B cell (primary cell): ENCODE data around the gene SIGLEC6. TPM values are rescaled to one million over a fixed set of nuclear protein-coding genes. Genes with fewer than 3 reads are reported as not detected.

Experiments used
- ATAC-seq: fragments of 200-7000 bp; cut with Tn5 transposase; one replicate; pipeline ENCODE4 v1.10.0; 2021; ENCODE audit warnings: low read depth, mild to moderate bottlenecking, moderate number of reproducible peaks, moderate library complexity
- CTCF ChIA-PET: fragments of 350-600 bp; sonication (Branson Sonifier 250); formaldehyde crosslinking; loops from one replicate; lab custom pipeline; 2021; ENCODE audit warnings: antibody characterized with exemption, inconsistent platforms; lab: Charles Lee
- POLR2A ChIA-PET: fragments of 350-600 bp; sonication (Branson Sonifier 250); formaldehyde crosslinking; loops from one replicate; lab custom pipeline; 2021; ENCODE audit warnings: antibody characterized with exemption; lab: Charles Lee
- DNase-seq: peaks from one replicate; pipeline ENCODE4 v3.0.0; 2013
- H2AFZ ChIP-seq: 2 replicates; pipeline ENCODE4 v1.6.1; 2012; ENCODE audit warnings: mild to moderate bottlenecking, low read depth, low read length; ENCODE audit not compliant: insufficient read depth, poor library complexity, severe bottlenecking
- H3K27ac ChIP-seq, 2 donors: 1 replicate in 1 of 2; 2 replicates in 1 of 2; pipeline ENCODE4 v1.5.1; 2012 to 2013; ENCODE audit warnings: low read length in 2 of 2, mild to moderate bottlenecking in 2 of 2, moderate library complexity in 1 of 2
- H3K27me3 ChIP-seq, 4 experiments: fragments of 200-600 bp in 1 of 4; sonication (generic) in 1 of 4; replicated peaks in 1 of 4; 1 replicate in 2 of 4; 2 replicates in 2 of 4; pipeline versions ENCODE4 v1.6.1 to v1.7.0; 2013 to 2016; ENCODE audit warnings: low read length in 3 of 4, mild to moderate bottlenecking in 2 of 4, mixed read lengths in 1 of 4, moderate library complexity in 1 of 4; ENCODE audit not compliant: insufficient read depth in 4 of 4, control insufficient read depth in 3 of 4; ENCODE audit errors: control extremely low read depth in 1 of 4
- H3K36me3 ChIP-seq, 2 experiments: replicated peaks in 1 of 2; 1 replicate in 1 of 2; 2 replicates in 1 of 2; pipeline versions ENCODE4 v1.6.1 to v1.7.1; 2013; ENCODE audit warnings: low read length in 1 of 2; ENCODE audit not compliant: insufficient read depth in 2 of 2, control insufficient read depth in 1 of 2; ENCODE audit errors: control extremely low read depth in 1 of 2, extremely low read depth in 1 of 2
- H3K4me1 ChIP-seq, 2 donors: fragments of 200-600 bp in 1 of 2; sonication (generic) in 1 of 2; 1 replicate in 1 of 2; 2 replicates in 1 of 2; pipeline versions ENCODE4 v1.5.1 to v1.6.1; 2013 to 2017; ENCODE audit warnings: low read length in 2 of 2; ENCODE audit not compliant: control insufficient read depth in 2 of 2, insufficient read depth in 2 of 2
- H3K4me2 ChIP-seq: replicated peaks from 2 replicates; pipeline ENCODE3; 2012; ENCODE audit warnings: mild to moderate bottlenecking, low read depth, low read length; ENCODE audit not compliant: poor library complexity, severe bottlenecking
- H3K4me3 ChIP-seq, 5 experiments: fragments of 200-600 bp in 1 of 5; sonication (generic) in 1 of 5; 1 replicate in 3 of 5; 2 replicates in 2 of 5; pipeline versions ENCODE4 v1.5.1 to v1.7.0; 2011 to 2016; ENCODE audit warnings: low read length in 4 of 5, mild to moderate bottlenecking in 4 of 5, low read depth in 2 of 5, control low read depth in 1 of 5, moderate library complexity in 1 of 5; ENCODE audit not compliant: insufficient read depth in 1 of 5; ENCODE audit errors: control extremely low read depth in 1 of 5, extremely low read depth in 1 of 5
- H3K79me2 ChIP-seq: fragments of 200-600 bp; sonication (generic); one replicate; pipeline ENCODE4 v1.6.0; 2016; ENCODE audit warnings: low read length; ENCODE audit not compliant: control insufficient read depth, insufficient read depth
- H3K9ac ChIP-seq: fragments of 200-600 bp; sonication (generic); 2 replicates; pipeline ENCODE4 v1.6.1; 2017; ENCODE audit warnings: mild to moderate bottlenecking, low read length, moderate library complexity
- H3K9me3 ChIP-seq, 3 donors: one replicate each; pipeline versions ENCODE4 v1.6.1 to v1.7.1; 2013; ENCODE audit warnings: low read length in 2 of 3; ENCODE audit not compliant: control insufficient read depth in 2 of 3, insufficient read depth in 1 of 3; ENCODE audit errors: control extremely low read depth in 1 of 3
- H4K20me1 ChIP-seq: 2 replicates; pipeline ENCODE4 v1.6.0; 2012; ENCODE audit warnings: mild to moderate bottlenecking, low read length; ENCODE audit not compliant: insufficient read depth, control insufficient read depth, poor library complexity, severe bottlenecking
- H3K27ac Mint-ChIP-seq: one replicate; pipeline ENCODE4 v1.8.0; 2021; ENCODE audit warnings: mixed read lengths
- H3K27me3 Mint-ChIP-seq: one replicate; pipeline ENCODE4 v1.8.0; 2021; ENCODE audit warnings: mixed read lengths
- H3K4me1 Mint-ChIP-seq: one replicate; pipeline ENCODE4 v1.8.0; 2021; ENCODE audit warnings: mixed read lengths
- H3K4me3 Mint-ChIP-seq: one replicate; pipeline ENCODE4 v1.8.0; 2021; ENCODE audit warnings: mixed read lengths
- H3K9me3 Mint-ChIP-seq: one replicate; pipeline ENCODE4 v1.8.0; 2022; ENCODE audit warnings: mixed read lengths; ENCODE audit not compliant: insufficient read depth
- EZH2 ChIP-seq: IDR thresholded peaks from 2 replicates; pipeline ENCODE4 v1.6.1; 2012; ENCODE audit warnings: borderline replicate concordance, low read depth, mild to moderate bottlenecking, moderate library complexity, low read length; ENCODE audit not compliant: insufficient read depth, poor library complexity, severe bottlenecking
- WGBS: methylation state at CpG from one replicate; pipeline ENCODE4 v1.1.5; 2013; ENCODE audit warnings: missing lambda C conversion rate; ENCODE audit not compliant: insufficient coverage; 5-methylcytosine and 5-hydroxymethylcytosine counted together
- intact Hi-C: fragments of 100-400 bp; cut with micrococcal nuclease; formaldehyde crosslinking; loops from one replicate; pipeline ENCODE4 v1.10.0; 2022
- polyA plus RNA-seq: library from polyadenylated mRNA; depleted of rRNA; stranded (reverse); fragments of >200 nt; gene quantifications from 2 replicates; pipeline ENCODE4 v1.2.3, GENCODE V29; 2012
- total RNA-seq, 2 donors: library from RNA; stranded (reverse); fragments of 120-200 nt in 1 of 2; gene quantifications; 1 replicate in 1 of 2; 2 replicates in 1 of 2; pipeline versions ENCODE4 v1.2.3 to v1.2.4, GENCODE V29; 2013 to 2022
- TF ChIP-seq, protein P1 (sequence below): fragments of 200-600 bp; IDR thresholded peaks from one replicate; pipeline ENCODE4 v1.8.0; 2022; ENCODE audit warnings: antibody characterized with exemption, mild to moderate bottlenecking

SIGLEC6 gene
- total and polyA plus RNA-seq, 2 donors (not counting 1 experiment from before 2014, with no cell fraction given) = 21.2 to 35.4 TPM

DNA sequence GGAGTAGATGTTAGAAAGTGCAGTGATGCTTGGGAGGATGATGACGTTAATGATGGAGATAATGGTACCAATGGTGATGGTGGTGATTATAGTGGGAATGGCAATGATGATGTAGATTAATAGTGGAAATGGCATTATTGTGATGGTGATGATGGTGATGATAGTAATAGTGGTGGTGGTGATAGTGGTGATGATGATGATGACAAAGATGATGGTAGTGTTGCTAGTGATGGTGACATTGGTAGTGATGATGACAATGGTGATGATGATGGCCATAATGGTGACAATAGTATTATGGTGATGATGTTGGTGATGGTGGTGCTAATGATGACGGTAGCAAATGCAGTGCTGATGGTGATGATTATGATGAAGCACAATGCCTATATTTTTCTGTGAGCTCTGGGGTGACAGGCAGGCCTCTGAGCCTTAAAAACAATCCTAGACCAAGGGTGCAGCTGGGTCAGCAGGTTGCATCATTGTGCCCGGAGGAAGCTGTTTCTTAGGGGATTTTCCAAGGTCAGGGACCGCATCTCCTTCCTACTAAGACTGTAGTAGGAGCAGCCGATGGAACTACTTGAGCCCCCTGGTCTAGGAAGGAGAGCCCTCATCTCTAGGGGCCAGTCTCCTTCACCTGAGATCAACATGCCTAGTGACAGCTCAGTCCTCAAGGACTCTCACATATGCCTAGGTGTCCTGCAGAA is 45.4 kb downstream of the SIGLEC6 start:
- H4K20me1 ChIP-seq = no peaks in the 10 kb centered on the region
- H3K79me2 ChIP-seq = no peaks in the 10 kb centered on the region
- DNase-seq (no peak), ATAC-seq (no peak)
- Mint-ChIP-seq H3K27me3 (peaks cover 34% of the 10 kb centered on the region), H3K4me3 (no peak overlapping the region), H3K27ac (no peak overlapping the region), H3K4me1 (no peaks in the 10 kb centered on the region), H3K9me3 (no peaks in the 10 kb centered on the region)
- no peak overlapping the region for H3K4me3 ChIP-seq
- H3K27ac ChIP-seq = no peak overlapping the region
- no peak overlapping the region for H3K4me2 ChIP-seq
- H3K4me1 ChIP-seq = no peaks in the 10 kb centered on the region
- peaks cover 0 to 12% (median 6%) of the 10 kb centered on the region in 4 experiments for H3K27me3 ChIP-seq
- intact Hi-C loops = no loop called here
- CTCF ChIA-PET = interaction anchor here (0.6 to 1.2 kb wide), 6 partner anchors 13 to 175 kb away, joined by 3 to 4 read pairs (median 3); no protein-coding TSS in a partner anchor
- no peak overlapping the region for H2AFZ ChIP-seq
- H3K9me3 ChIP-seq = peaks cover 0 to 4% (median 0%) of the 10 kb centered on the region in 3 donors
- 86% methylated on average over 4 of the region's 5 CpGs for WGBS
- POLR2A ChIA-PET = no interaction called here
- no peak overlapping the region for H3K9ac ChIP-seq
- no peak for TF ChIP-seq EZH2
- TF ChIP-seq, protein P1, sequence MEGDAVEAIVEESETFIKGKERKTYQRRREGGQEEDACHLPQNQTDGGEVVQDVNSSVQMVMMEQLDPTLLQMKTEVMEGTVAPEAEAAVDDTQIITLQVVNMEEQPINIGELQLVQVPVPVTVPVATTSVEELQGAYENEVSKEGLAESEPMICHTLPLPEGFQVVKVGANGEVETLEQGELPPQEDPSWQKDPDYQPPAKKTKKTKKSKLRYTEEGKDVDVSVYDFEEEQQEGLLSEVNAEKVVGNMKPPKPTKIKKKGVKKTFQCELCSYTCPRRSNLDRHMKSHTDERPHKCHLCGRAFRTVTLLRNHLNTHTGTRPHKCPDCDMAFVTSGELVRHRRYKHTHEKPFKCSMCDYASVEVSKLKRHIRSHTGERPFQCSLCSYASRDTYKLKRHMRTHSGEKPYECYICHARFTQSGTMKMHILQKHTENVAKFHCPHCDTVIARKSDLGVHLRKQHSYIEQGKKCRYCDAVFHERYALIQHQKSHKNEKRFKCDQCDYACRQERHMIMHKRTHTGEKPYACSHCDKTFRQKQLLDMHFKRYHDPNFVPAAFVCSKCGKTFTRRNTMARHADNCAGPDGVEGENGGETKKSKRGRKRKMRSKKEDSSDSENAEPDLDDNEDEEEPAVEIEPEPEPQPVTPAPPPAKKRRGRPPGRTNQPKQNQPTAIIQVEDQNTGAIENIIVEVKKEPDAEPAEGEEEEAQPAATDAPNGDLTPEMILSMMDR = no peak
- no peaks in the 10 kb centered on the region for H3K36me3 ChIP-seq

DNA sequence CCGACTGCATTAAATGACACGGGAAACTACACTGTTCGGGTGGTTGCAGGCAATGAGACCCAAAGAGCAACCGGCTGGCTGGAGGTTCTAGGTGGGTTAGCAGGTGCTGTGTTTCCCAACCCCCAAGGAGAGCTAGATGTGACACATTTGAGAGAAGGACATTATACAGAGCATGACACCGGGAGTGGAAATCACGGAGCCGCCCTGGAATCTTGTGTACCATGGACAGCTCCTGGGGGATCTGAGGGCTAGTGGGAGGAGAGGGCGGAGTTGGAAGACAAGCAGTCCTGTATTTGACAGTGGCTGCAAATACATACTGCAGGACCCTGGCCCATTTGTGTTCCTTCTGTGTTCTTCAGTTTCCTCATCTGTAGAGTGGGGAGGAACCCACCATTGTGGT is 50.9 kb downstream of the SIGLEC6 start:
- no peaks in the 10 kb centered on the region for H3K36me3 ChIP-seq
- ChIA-PET POLR2A (no interaction called here), CTCF (interaction anchor here (19.1 kb wide), 1 partner anchor 178 kb away, joined by 681 read pairs; no protein-coding TSS in a partner anchor)
- H3K9ac ChIP-seq = no peak overlapping the region
- no peak overlapping the region for H3K27ac ChIP-seq
- H2AFZ ChIP-seq = no peak overlapping the region
- TF ChIP-seq EZH2 = no peak
- TF ChIP-seq, protein P1 = no peak
- ATAC-seq = no peak
- no peak overlapping the region for H3K4me2 ChIP-seq
- no peaks in the 10 kb centered on the region for H3K79me2 ChIP-seq
- no peak for DNase-seq
- peaks cover 0 to 9% (median 0%) of the 10 kb centered on the region in 3 donors for H3K9me3 ChIP-seq
- Mint-ChIP-seq H3K4me1 (no peaks in the 10 kb centered on the region), H3K9me3 (no peaks in the 10 kb centered on the region), H3K27me3 (peaks cover 40% of the 10 kb centered on the region), H3K27ac (no peak overlapping the region), H3K4me3 (no peak overlapping the region)
- no peaks in the 10 kb centered on the region for H4K20me1 ChIP-seq
- WGBS = 48% methylated on average over 8 of the region's 8 CpGs
- H3K4me1 ChIP-seq = no peaks in the 10 kb centered on the region
- H3K27me3 ChIP-seq = peaks cover 0 to 20% (median 8%) of the 10 kb centered on the region in 4 experiments
- intact Hi-C loops = no loop called here
- no peak overlapping the region for H3K4me3 ChIP-seq
